BE2C (cell line): ENCODE results near the gene SUSD3.

Experiments
- DNase-seq: peaks from one replicate; pipeline ENCODE4 v3.0.0-alpha.2; 2020
- H3K27me3 ChIP-seq: fragments of 250-450 bp; sonication (Bioruptor Pico); 2 replicates; pipeline ENCODE4 v1.5.1; 2020; ENCODE audit warnings: mild to moderate bottlenecking
- H3K36me3 ChIP-seq: fragments of 250-450 bp; sonication (Bioruptor Pico); 2 replicates; pipeline ENCODE4 v1.5.1; 2020; ENCODE audit warnings: mild to moderate bottlenecking
- H3K4me1 ChIP-seq: fragments of 250-450 bp; sonication (Bioruptor Pico); 2 replicates; pipeline ENCODE4 v1.5.1; 2020
- H3K4me3 ChIP-seq: 2 replicates; pipeline ENCODE4 v1.5.1; 2011; ENCODE audit warnings: low read depth, low read length
- H3K9me3 ChIP-seq: fragments of 250-450 bp; sonication (Bioruptor Pico); 2 replicates; pipeline ENCODE4 v1.5.1; 2020
- TF ChIP-seq, protein P1 (sequence below): IDR thresholded peaks from 2 replicates; pipeline ENCODE4 v1.5.1; 2012; ENCODE audit warnings: mild to moderate bottlenecking, low read depth, low read length

SUSD3 gene

DNA sequence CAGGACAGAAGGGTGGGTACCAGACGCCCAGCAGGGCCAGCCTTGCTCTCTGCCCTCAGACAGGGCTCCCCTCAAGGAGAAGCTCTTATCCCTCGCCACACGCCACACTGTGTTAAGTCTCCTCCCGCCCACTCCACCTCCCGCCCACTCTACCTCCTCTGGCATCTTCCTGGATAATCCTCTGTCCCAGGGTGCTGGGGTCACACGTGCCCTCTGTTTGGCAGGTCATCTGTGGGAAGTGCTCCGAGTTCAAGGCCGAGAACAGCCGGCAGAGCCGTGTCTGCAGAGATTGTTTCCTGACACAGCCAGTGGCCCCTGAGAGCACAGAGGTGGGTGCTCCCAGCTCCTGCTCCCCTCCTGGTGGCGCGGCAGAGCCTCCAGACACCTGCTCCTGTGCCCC is 26.0 kb upstream of the SUSD3 start:
- no peaks in the 10 kb centered on the region for H3K36me3 ChIP-seq
- TF ChIP-seq, protein P1, sequence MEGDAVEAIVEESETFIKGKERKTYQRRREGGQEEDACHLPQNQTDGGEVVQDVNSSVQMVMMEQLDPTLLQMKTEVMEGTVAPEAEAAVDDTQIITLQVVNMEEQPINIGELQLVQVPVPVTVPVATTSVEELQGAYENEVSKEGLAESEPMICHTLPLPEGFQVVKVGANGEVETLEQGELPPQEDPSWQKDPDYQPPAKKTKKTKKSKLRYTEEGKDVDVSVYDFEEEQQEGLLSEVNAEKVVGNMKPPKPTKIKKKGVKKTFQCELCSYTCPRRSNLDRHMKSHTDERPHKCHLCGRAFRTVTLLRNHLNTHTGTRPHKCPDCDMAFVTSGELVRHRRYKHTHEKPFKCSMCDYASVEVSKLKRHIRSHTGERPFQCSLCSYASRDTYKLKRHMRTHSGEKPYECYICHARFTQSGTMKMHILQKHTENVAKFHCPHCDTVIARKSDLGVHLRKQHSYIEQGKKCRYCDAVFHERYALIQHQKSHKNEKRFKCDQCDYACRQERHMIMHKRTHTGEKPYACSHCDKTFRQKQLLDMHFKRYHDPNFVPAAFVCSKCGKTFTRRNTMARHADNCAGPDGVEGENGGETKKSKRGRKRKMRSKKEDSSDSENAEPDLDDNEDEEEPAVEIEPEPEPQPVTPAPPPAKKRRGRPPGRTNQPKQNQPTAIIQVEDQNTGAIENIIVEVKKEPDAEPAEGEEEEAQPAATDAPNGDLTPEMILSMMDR: no peak
- H3K4me1 ChIP-seq: no peaks in the 10 kb centered on the region
- no peak for DNase-seq
- H3K4me3 ChIP-seq: no peak overlapping the region
- H3K9me3 ChIP-seq: no peaks in the 10 kb centered on the region
- H3K27me3 ChIP-seq: no peaks in the 10 kb centered on the region; the same call in 1 of the 2 replicates

DNA sequence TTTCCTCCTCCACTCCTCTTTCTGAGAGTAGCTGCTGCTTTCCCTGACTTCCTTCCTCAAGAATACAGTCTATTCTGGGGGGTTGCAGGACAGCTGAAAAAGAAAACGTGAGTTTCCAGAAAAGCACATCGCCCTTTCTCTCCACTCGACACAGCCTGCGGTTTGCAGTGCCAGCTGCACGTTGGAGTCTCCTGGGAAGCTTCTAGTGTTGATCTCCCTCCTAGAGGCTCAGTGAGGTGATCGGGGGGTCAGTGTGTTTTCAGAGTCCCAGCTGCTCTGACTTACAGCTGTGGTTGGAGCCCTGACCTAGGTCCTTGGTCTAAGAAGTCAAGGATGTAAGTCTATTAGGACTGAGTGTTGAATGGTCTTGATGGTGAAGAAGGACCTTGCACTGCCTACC is 25.0 kb upstream of the SUSD3 start:
- Histone ChIP-seq H3K27me3 (no peaks in the 10 kb centered on the region; the same call in 1 of the 2 replicates), H3K36me3 (no peaks in the 10 kb centered on the region), H3K4me1 (no peaks in the 10 kb centered on the region), H3K9me3 (no peaks in the 10 kb centered on the region), H3K4me3 (no peak overlapping the region)
- TF ChIP-seq, protein P1: no peak
- no peak for DNase-seq

GRCh38 chr9:93035106-93035660 is 23.3 kb upstream of the SUSD3 start:
- DNase-seq: no peak
- Histone ChIP-seq H3K4me1 (no peaks in the 10 kb centered on the region), H3K9me3 (no peaks in the 10 kb centered on the region), H3K27me3 (no peaks in the 10 kb centered on the region; the same call in 1 of the 2 replicates), H3K36me3 (no peaks in the 10 kb centered on the region), H3K4me3 (no peak overlapping the region)
- TF ChIP-seq, protein P1: no peak

GRCh38 chr9:93035821-93036351 is 22.6 kb upstream of the SUSD3 start:
- DNase-seq: no peak
- H3K4me3 ChIP-seq: no peak overlapping the region

DNA sequence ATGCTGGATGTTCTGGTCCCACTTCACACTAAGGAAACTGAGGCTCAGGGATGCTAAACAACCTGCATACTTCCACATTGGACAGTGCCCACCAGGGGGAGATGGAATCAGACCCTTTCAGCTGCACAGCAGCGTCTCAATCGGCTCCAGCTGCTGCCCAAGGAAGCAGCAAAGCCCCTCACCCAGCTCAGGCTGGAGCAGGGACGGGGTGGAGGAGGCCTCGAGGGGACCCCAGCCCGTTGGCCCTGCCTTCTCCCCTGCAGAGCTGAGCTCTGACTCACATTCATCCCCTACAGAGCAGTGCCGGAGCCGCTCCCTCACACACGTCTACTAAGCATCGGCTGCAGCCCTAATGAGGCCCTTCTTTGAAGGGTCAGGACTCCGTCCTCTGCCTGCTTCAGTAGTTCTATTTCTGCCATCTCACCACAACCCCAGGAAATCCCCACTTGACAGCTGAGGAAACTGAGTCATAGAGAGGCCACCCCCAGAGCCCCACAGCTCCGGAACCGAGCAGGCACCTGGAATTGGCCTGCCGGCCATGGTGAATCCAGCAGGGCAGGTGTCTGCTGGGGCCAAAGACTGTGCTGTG is 21.5 kb upstream of the SUSD3 start:
- Histone ChIP-seq H3K9me3 (no peaks in the 10 kb centered on the region), H3K4me3 (no peak overlapping the region)

More at GRCh38 chr9:93035821-93036351, 22.6 kb upstream of the SUSD3 start:
- TF ChIP-seq, protein P1: no peak
- Histone ChIP-seq H3K9me3 (no peaks in the 10 kb centered on the region), H3K4me1 (no peaks in the 10 kb centered on the region), H3K27me3 (no peaks in the 10 kb centered on the region; the same call in 1 of the 2 replicates), H3K36me3 (no peaks in the 10 kb centered on the region)

More for the DNA sequence above, 21.5 kb upstream of the SUSD3 start:
- Histone ChIP-seq H3K4me1 (no peaks in the 10 kb centered on the region), H3K36me3 (no peaks in the 10 kb centered on the region), H3K27me3 (no peaks in the 10 kb centered on the region)
- TF ChIP-seq, protein P1: peak; percentile 20; the same call in 1 of the 2 replicates
- no peak for DNase-seq
